ENCODE data around the gene SLC29A1. TPM values are rescaled to one million over a fixed set of nuclear protein-coding genes. Genes with fewer than 3 reads are reported as not detected.

The SLC29A1 gene
- total RNA-seq, 1 donor from 2014 or later, result 144 TPM

DNA sequence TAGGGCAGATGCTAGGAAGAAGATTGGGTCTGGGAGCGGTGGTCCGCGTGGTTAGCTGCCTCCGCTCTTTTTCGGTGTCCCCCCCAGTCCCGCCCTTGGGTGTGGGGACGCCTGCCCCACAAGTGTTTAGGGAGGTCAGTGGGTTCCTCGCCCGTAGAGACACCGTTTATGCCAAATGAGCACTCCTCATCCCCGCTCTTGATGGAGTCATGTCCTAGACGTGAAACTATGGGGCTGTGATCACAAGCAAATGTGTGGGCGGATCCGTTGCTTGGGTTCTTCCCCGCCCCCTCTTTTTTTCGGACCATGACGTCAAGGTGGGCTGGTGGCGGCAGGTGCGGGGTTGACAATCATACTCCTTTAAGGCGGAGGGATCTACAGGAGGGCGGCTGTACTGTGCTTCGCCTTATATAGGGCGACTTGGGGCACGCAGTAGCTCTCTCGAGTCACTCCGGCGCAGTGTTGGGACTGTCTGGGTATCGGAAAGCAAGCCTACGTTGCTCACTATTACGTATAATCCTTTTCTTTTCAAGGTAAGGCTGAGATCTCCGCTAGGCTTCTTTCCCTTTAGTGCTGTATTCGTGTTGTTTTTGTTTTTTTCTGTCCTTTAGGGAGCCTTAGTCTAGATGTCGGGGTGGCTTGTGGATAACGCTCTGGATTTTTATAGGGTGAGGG lies 23.4 kb downstream of the SLC29A1 start, which contains the start of gene HSP90AB1:
Gene HSP90AB1 (plus strand): TSS at position 439 of the 675 bp plus-strand sequence. CDS start 1,529 bp downstream, outside the sequence.
- Mint-ChIP-seq H3K9me3 (no peaks in the 10 kb centered on the region), H3K27me3 (peaks cover 3% of the 10 kb centered on the region), H3K4me1 (peaks cover 40% of the 10 kb centered on the region), H3K36me3 (ENCODE audit: low read depth) (peaks cover 50% of the 10 kb centered on the region), H3K4me3 (peak within 1 kb of the TSS; percentile 92), H3K27ac (peak within 1 kb of the TSS; percentile 98)
- intact Hi-C loops (cut with micrococcal nuclease), result loop anchor here (1.0 to 10.0 kb wide), 7 partner anchors 8 to 672 kb away; partner anchors contain the start of genes MRPL14, NFKBIE, POLH and SLC35B2
- peak; percentile 99 for DNase-seq

GRCh38 chr6:44247338-44248302 lies 24.2 kb downstream of the SLC29A1 start:
- Mint-ChIP-seq H3K36me3 (ENCODE audit: low read depth) (peaks cover 58% of the 10 kb centered on the region), H3K4me1 (peaks cover 43% of the 10 kb centered on the region), H3K4me3 (peak overlapping the region; percentile 92), H3K27ac (peak overlapping the region; percentile 98), H3K27me3 (peaks cover 2% of the 10 kb centered on the region), H3K9me3 (no peaks in the 10 kb centered on the region)
- DNase-seq, result peak; percentile 94
- intact Hi-C loops (cut with micrococcal nuclease), result loop anchor here (1.0 to 10.0 kb wide), 5 partner anchors 10 to 673 kb away; partner anchors contain the start of genes MRPL14, NFKBIE, POLH and SLC35B2

- H3K27me3 Mint-ChIP-seq, result peaks cover 2% of the 10 kb centered on the region
- H3K4me1 Mint-ChIP-seq, result peaks cover 53% of the 10 kb centered on the region
- peaks cover 67% of the 10 kb centered on the region for H3K36me3 Mint-ChIP-seq (ENCODE audit: low read depth)
- H3K9me3 Mint-ChIP-seq, result no peaks in the 10 kb centered on the region
- no peak for DNase-seq
- H3K4me3 Mint-ChIP-seq, result peak overlapping the region; percentile 92
- peak overlapping the region; percentile 98 for H3K27ac Mint-ChIP-seq
- intact Hi-C loops (cut with micrococcal nuclease), result loop anchor here (10.0 kb wide), 1 partner anchor 674 kb away; the partner anchor contains the start of genes POLH and XPO5
Measured at GRCh38 chr6:44248579-44248978, 25.2 kb downstream of the SLC29A1 start.

GRCh38 chr6:44249082-44249748 lies 25.8 kb downstream of the SLC29A1 start:
- H3K4me1 Mint-ChIP-seq, result peaks cover 56% of the 10 kb centered on the region
- peak overlapping the region; percentile 92 for H3K4me3 Mint-ChIP-seq
- H3K9me3 Mint-ChIP-seq, result no peaks in the 10 kb centered on the region
- H3K27ac Mint-ChIP-seq, result peak overlapping the region; percentile 98
- intact Hi-C loops (cut with micrococcal nuclease), result loop anchor here (10.0 kb wide), 1 partner anchor 674 kb away; the partner anchor contains the start of genes POLH and XPO5
- H3K27me3 Mint-ChIP-seq, result peaks cover 2% of the 10 kb centered on the region
- no peak for DNase-seq
- H3K36me3 Mint-ChIP-seq (ENCODE audit: low read depth), result peaks cover 73% of the 10 kb centered on the region

- H3K9me3 Mint-ChIP-seq, result no peaks in the 10 kb centered on the region
- H3K27ac Mint-ChIP-seq, result peak overlapping the region; percentile 45
- no peak for DNase-seq
- H3K27me3 Mint-ChIP-seq, result peaks cover 2% of the 10 kb centered on the region
- H3K36me3 Mint-ChIP-seq (ENCODE audit: low read depth), result peaks cover 82% of the 10 kb centered on the region
- intact Hi-C loops (cut with micrococcal nuclease), result no loop called here
- H3K4me3 Mint-ChIP-seq, result peak overlapping the region; percentile 92
- peaks cover 60% of the 10 kb centered on the region for H3K4me1 Mint-ChIP-seq
Measured at GRCh38 chr6:44250067-44250717, 26.8 kb downstream of the SLC29A1 start.

DNA sequence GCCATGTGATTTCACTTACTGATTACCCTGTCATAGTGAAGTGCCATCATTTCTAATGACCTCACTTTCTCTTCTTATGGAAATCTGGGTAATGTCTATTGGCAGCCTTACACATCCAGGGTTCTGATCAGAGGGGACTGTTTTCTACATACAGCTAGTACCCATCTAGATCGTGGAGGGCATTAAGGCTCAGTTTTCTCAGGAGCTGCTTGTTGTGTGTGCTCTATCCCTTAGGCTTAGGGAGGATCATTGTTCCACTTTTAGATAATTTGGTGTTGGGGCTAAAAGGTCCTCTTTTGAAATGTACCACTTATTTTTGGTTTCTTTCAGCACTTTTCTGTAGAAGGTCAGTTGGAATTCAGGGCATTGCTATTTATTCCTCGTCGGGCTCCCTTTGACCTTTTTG lies 27.3 kb downstream of the SLC29A1 start:
- Mint-ChIP-seq H3K9me3 (no peaks in the 10 kb centered on the region), H3K36me3 (ENCODE audit: low read depth) (peaks cover 87% of the 10 kb centered on the region), H3K27ac (peak overlapping the region; percentile 17), H3K4me3 (peak overlapping the region; percentile 92), H3K27me3 (peaks cover 2% of the 10 kb centered on the region), H3K4me1 (peaks cover 60% of the 10 kb centered on the region)
- intact Hi-C loops (cut with micrococcal nuclease), result no loop called here
- DNase-seq, result no peak

GRCh38 chr6:44251576-44252524 lies 28.5 kb downstream of the SLC29A1 start:
- H3K36me3 Mint-ChIP-seq (ENCODE audit: low read depth), result peaks cover 92% of the 10 kb centered on the region
- no peaks in the 10 kb centered on the region for H3K9me3 Mint-ChIP-seq
- peak overlapping the region; percentile 57 for H3K4me3 Mint-ChIP-seq
- H3K4me1 Mint-ChIP-seq, result peaks cover 66% of the 10 kb centered on the region
- no peaks in the 10 kb centered on the region for H3K27me3 Mint-ChIP-seq
- no peak for DNase-seq
- intact Hi-C loops (cut with micrococcal nuclease), result no loop called here
- H3K27ac Mint-ChIP-seq, result peak overlapping the region; percentile 50

- peak; percentile 91 for DNase-seq
- Mint-ChIP-seq H3K27me3 (no peaks in the 10 kb centered on the region), H3K4me3 (peak overlapping the region; percentile 61), H3K36me3 (ENCODE audit: low read depth) (peaks cover 87% of the 10 kb centered on the region), H3K4me1 (peaks cover 68% of the 10 kb centered on the region), H3K9me3 (no peaks in the 10 kb centered on the region), H3K27ac (peak overlapping the region; percentile 69)
- intact Hi-C loops (cut with micrococcal nuclease), result no loop called here
Measured at GRCh38 chr6:44253307-44254101, 30.1 kb downstream of the SLC29A1 start.

DNA sequence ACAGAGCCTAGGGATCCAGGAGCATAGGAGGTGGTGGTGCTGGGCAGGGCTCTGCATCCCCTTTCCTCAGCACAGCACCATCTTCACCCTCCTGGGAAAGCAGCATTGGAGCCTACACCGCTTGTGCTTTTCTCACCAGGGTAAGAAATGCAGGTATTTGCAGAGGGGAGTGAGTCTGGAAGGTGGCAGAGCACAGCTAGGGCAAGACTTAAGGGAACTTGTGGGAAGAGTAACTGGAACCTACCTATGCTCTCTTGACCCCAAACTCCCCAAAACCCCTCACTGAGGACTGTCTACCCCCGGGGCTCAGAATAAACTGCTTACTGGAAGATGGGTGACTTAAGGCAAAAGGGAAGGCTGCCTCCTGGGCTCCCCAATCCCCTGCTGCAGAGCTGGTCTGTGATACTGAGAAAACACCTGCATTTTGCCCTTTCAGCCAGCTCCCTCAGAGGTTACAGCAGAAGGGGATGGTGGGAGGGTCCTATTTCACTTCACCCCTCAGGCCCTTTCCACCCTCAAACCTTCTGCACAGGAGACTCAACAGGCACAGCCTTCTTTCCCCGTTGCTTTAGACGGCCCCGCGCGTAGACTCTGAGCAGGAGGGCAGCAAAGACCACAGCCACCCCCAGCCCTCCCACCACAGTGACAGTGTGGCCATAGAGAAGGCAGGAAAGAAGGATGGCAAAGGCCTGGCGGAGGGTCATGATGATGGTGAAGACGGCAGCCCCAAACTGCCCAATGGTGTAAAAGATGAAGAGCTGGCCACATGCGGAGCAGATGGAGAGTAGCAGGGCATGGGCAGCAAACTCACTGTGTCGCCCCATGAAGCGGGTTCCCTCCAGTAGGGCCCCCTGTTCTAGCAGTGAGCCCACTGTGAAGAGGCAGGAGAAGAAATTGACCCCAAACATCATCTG lies 31.1 kb downstream of the SLC29A1 start:
- H3K27me3 Mint-ChIP-seq, result no peaks in the 10 kb centered on the region
- peak overlapping the region; percentile 94 for H3K4me3 Mint-ChIP-seq
- H3K36me3 Mint-ChIP-seq (ENCODE audit: low read depth), result peaks cover 85% of the 10 kb centered on the region
- DNase-seq, result no peak
- no peaks in the 10 kb centered on the region for H3K9me3 Mint-ChIP-seq
- intact Hi-C loops (cut with micrococcal nuclease), result loop anchor here (1.0 kb wide), 1 partner anchor 9 kb away; no protein-coding TSS in a partner anchor
- peak overlapping the region; percentile 74 for H3K27ac Mint-ChIP-seq
- H3K4me1 Mint-ChIP-seq, result peaks cover 66% of the 10 kb centered on the region

DNA sequence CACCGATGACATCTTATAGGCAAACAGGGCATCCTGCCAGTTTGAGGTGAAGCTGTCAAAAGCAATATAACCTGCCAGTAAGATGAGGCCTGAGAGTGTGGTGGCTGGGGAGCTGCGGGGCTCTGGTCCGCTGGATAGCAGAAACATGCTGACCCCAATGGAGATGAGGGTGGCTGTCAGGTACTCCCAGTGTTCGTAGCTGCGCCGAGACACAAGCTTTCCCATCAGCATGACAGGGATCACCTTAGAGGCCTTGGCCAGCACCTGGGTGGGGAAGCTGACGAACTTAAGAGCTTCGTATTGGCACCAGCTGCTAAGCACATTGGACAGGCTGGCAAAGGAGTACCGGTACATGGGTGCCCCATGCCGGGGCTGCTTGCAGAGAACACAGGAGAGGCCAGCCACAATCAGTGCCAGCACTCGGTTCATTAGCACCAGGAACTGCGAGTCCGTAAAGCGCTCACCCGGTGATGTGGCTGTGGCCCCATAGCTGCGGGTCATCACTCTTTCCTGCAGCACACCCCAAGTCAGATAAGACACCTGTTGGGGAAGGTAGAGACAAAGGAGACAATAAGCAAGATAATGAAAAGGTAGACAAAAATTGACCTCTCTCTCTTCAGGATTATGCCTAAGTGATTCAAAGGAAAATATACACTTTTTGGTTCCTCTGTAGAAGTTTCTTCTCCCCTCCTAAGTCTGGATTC lies 31.9 kb downstream of the SLC29A1 start:
- intact Hi-C loops (cut with micrococcal nuclease), result loop anchor here (1.0 kb wide), 1 partner anchor 8 kb away; no protein-coding TSS in a partner anchor
- Mint-ChIP-seq H3K36me3 (ENCODE audit: low read depth) (peaks cover 80% of the 10 kb centered on the region), H3K27ac (peak overlapping the region; percentile 83), H3K4me3 (peak overlapping the region; percentile 94), H3K27me3 (no peaks in the 10 kb centered on the region), H3K9me3 (no peaks in the 10 kb centered on the region), H3K4me1 (peaks cover 60% of the 10 kb centered on the region)
- DNase-seq, result peak; percentile 69
